B cell (primary cell): ENCODE data around the gene VEGFA. TPM values are rescaled to one million over a fixed set of nuclear protein-coding genes. Genes with fewer than 3 reads are reported as not detected.
A peak's percentile ranks its signal among the peaks of the same experiment; 100 is the strongest.

Source experiments
- ATAC-seq: fragments of 200-7000 bp; cut with Tn5 transposase; one replicate; pipeline ENCODE4 v1.10.0; 2021; ENCODE audit warnings: low read depth, mild to moderate bottlenecking, moderate number of reproducible peaks, moderate library complexity
- CTCF ChIA-PET: fragments of 350-600 bp; sonication (Branson Sonifier 250); formaldehyde crosslinking; loops from one replicate; lab custom pipeline; 2021; ENCODE audit warnings: antibody characterized with exemption, inconsistent platforms; lab: Charles Lee
- POLR2A ChIA-PET: fragments of 350-600 bp; sonication (Branson Sonifier 250); formaldehyde crosslinking; loops from one replicate; lab custom pipeline; 2021; ENCODE audit warnings: antibody characterized with exemption; lab: Charles Lee
- DNase-seq: peaks from one replicate; pipeline ENCODE4 v3.0.0; 2013
- H2AFZ ChIP-seq: 2 replicates; pipeline ENCODE4 v1.6.1; 2012; ENCODE audit warnings: mild to moderate bottlenecking, low read depth, low read length; ENCODE audit not compliant: insufficient read depth, poor library complexity, severe bottlenecking
- H3K27ac ChIP-seq, 2 donors: 1 replicate in 1 of 2; 2 replicates in 1 of 2; pipeline ENCODE4 v1.5.1; 2012 to 2013; ENCODE audit warnings: low read length in 2 of 2, mild to moderate bottlenecking in 2 of 2, moderate library complexity in 1 of 2
- H3K27me3 ChIP-seq, 4 experiments: fragments of 200-600 bp in 1 of 4; sonication (generic) in 1 of 4; replicated peaks in 1 of 4; 1 replicate in 2 of 4; 2 replicates in 2 of 4; pipeline versions ENCODE4 v1.6.1 to v1.7.0; 2013 to 2016; ENCODE audit warnings: low read length in 3 of 4, mild to moderate bottlenecking in 2 of 4, mixed read lengths in 1 of 4, moderate library complexity in 1 of 4; ENCODE audit not compliant: insufficient read depth in 4 of 4, control insufficient read depth in 3 of 4; ENCODE audit errors: control extremely low read depth in 1 of 4
- H3K36me3 ChIP-seq, 2 experiments: replicated peaks in 1 of 2; 1 replicate in 1 of 2; 2 replicates in 1 of 2; pipeline versions ENCODE4 v1.6.1 to v1.7.1; 2013; ENCODE audit warnings: low read length in 1 of 2; ENCODE audit not compliant: insufficient read depth in 2 of 2, control insufficient read depth in 1 of 2; ENCODE audit errors: control extremely low read depth in 1 of 2, extremely low read depth in 1 of 2
- H3K4me1 ChIP-seq, 2 donors: fragments of 200-600 bp in 1 of 2; sonication (generic) in 1 of 2; 1 replicate in 1 of 2; 2 replicates in 1 of 2; pipeline versions ENCODE4 v1.5.1 to v1.6.1; 2013 to 2017; ENCODE audit warnings: low read length in 2 of 2; ENCODE audit not compliant: control insufficient read depth in 2 of 2, insufficient read depth in 2 of 2
- H3K4me2 ChIP-seq: replicated peaks from 2 replicates; pipeline ENCODE3; 2012; ENCODE audit warnings: mild to moderate bottlenecking, low read depth, low read length; ENCODE audit not compliant: poor library complexity, severe bottlenecking
- H3K4me3 ChIP-seq, 5 experiments: fragments of 200-600 bp in 1 of 5; sonication (generic) in 1 of 5; 1 replicate in 3 of 5; 2 replicates in 2 of 5; pipeline versions ENCODE4 v1.5.1 to v1.7.0; 2011 to 2016; ENCODE audit warnings: low read length in 4 of 5, mild to moderate bottlenecking in 4 of 5, low read depth in 2 of 5, control low read depth in 1 of 5, moderate library complexity in 1 of 5; ENCODE audit not compliant: insufficient read depth in 1 of 5; ENCODE audit errors: control extremely low read depth in 1 of 5, extremely low read depth in 1 of 5
- H3K79me2 ChIP-seq: fragments of 200-600 bp; sonication (generic); one replicate; pipeline ENCODE4 v1.6.0; 2016; ENCODE audit warnings: low read length; ENCODE audit not compliant: control insufficient read depth, insufficient read depth
- H3K9ac ChIP-seq: fragments of 200-600 bp; sonication (generic); 2 replicates; pipeline ENCODE4 v1.6.1; 2017; ENCODE audit warnings: mild to moderate bottlenecking, low read length, moderate library complexity
- H3K9me3 ChIP-seq, 3 donors: one replicate each; pipeline versions ENCODE4 v1.6.1 to v1.7.1; 2013; ENCODE audit warnings: low read length in 2 of 3; ENCODE audit not compliant: control insufficient read depth in 2 of 3, insufficient read depth in 1 of 3; ENCODE audit errors: control extremely low read depth in 1 of 3
- H4K20me1 ChIP-seq: 2 replicates; pipeline ENCODE4 v1.6.0; 2012; ENCODE audit warnings: mild to moderate bottlenecking, low read length; ENCODE audit not compliant: insufficient read depth, control insufficient read depth, poor library complexity, severe bottlenecking
- H3K27ac Mint-ChIP-seq: one replicate; pipeline ENCODE4 v1.8.0; 2021; ENCODE audit warnings: mixed read lengths
- H3K27me3 Mint-ChIP-seq: one replicate; pipeline ENCODE4 v1.8.0; 2021; ENCODE audit warnings: mixed read lengths
- H3K4me1 Mint-ChIP-seq: one replicate; pipeline ENCODE4 v1.8.0; 2021; ENCODE audit warnings: mixed read lengths
- H3K4me3 Mint-ChIP-seq: one replicate; pipeline ENCODE4 v1.8.0; 2021; ENCODE audit warnings: mixed read lengths
- H3K9me3 Mint-ChIP-seq: one replicate; pipeline ENCODE4 v1.8.0; 2022; ENCODE audit warnings: mixed read lengths; ENCODE audit not compliant: insufficient read depth
- CTCF ChIP-seq: fragments of 200-600 bp; IDR thresholded peaks from one replicate; pipeline ENCODE4 v1.8.0; 2022; ENCODE audit warnings: antibody characterized with exemption, mild to moderate bottlenecking
- EZH2 ChIP-seq: IDR thresholded peaks from 2 replicates; pipeline ENCODE4 v1.6.1; 2012; ENCODE audit warnings: borderline replicate concordance, low read depth, mild to moderate bottlenecking, moderate library complexity, low read length; ENCODE audit not compliant: insufficient read depth, poor library complexity, severe bottlenecking
- WGBS: methylation state at CpG from one replicate; pipeline ENCODE4 v1.1.5; 2013; ENCODE audit warnings: missing lambda C conversion rate; ENCODE audit not compliant: insufficient coverage; 5-methylcytosine and 5-hydroxymethylcytosine counted together
- intact Hi-C: fragments of 100-400 bp; cut with micrococcal nuclease; formaldehyde crosslinking; loops from one replicate; pipeline ENCODE4 v1.10.0; 2022
- polyA plus RNA-seq: library from polyadenylated mRNA; depleted of rRNA; stranded (reverse); fragments of >200 nt; gene quantifications from 2 replicates; pipeline ENCODE4 v1.2.3, GENCODE V29; 2012
- total RNA-seq, 2 donors: library from RNA; stranded (reverse); fragments of 120-200 nt in 1 of 2; gene quantifications; 1 replicate in 1 of 2; 2 replicates in 1 of 2; pipeline versions ENCODE4 v1.2.3 to v1.2.4, GENCODE V29; 2013 to 2022

Gene VEGFA
- total and polyA plus RNA-seq, 2 donors (not counting 1 experiment from before 2014, with no cell fraction given) = 3.9 to 6.4 TPM

- no peak overlapping the region for H3K27ac Mint-ChIP-seq
- ATAC-seq (no peak), DNase-seq (no peak)
- no peak overlapping the region for H2AFZ ChIP-seq
- H3K9me3 ChIP-seq = no peaks in the 10 kb centered on the region
- H3K27me3 Mint-ChIP-seq = peaks cover 19% of the 10 kb centered on the region
- peaks cover 0 to 36% (median 15%) of the 10 kb centered on the region in 4 experiments for H3K27me3 ChIP-seq
- ChIA-PET POLR2A (interaction anchor here (0.6 kb wide), 2 partner anchors 60 to 169 kb away, joined by 3 to 11 read pairs; no protein-coding TSS in a partner anchor), CTCF (interaction anchor here (0.7 to 8.9 kb wide), 19 partner anchors 10 to 402 kb away, joined by 3 to 103 read pairs (median 4); partner anchors contain the start of genes MAD2L1BP, MRPS18A and RSPH9)
- H3K4me3 Mint-ChIP-seq = peak overlapping the region; percentile 19
- peaks cover 21 to 37% of the 10 kb centered on the region in 2 donors for H3K4me1 ChIP-seq
- H3K4me2 ChIP-seq = peak overlapping the region; percentile 70
- intact Hi-C loops = loop anchor here (1.0 kb wide), 2 partner anchors 107 to 305 kb away; no protein-coding TSS in a partner anchor
- 84% methylated on average over 7 of the region's 12 CpGs for WGBS
- no peak overlapping the region for H3K4me3 ChIP-seq
- H3K79me2 ChIP-seq = no peaks in the 10 kb centered on the region
- no peaks in the 10 kb centered on the region for H3K9me3 Mint-ChIP-seq
- no peak overlapping the region for H3K9ac ChIP-seq
- TF ChIP-seq EZH2 = no peak
- no peak for TF ChIP-seq CTCF
- H4K20me1 ChIP-seq = peaks cover 6% of the 10 kb centered on the region
- H3K36me3 ChIP-seq = no peaks in the 10 kb centered on the region
- H3K27ac ChIP-seq = no peak overlapping the region
- peaks cover 39% of the 10 kb centered on the region for H3K4me1 Mint-ChIP-seq
Observed at GRCh38 chr6:43773980-43774775, 4.2 kb downstream of the VEGFA start.
